ENCODE data around the gene ADARB2.
"Not testable (repeated sequence)": the region's sequence is repeated elsewhere in the genome, so short reads cannot be mapped to it uniquely, and the experiment has no call there.

ADARB2 gene

DNA sequence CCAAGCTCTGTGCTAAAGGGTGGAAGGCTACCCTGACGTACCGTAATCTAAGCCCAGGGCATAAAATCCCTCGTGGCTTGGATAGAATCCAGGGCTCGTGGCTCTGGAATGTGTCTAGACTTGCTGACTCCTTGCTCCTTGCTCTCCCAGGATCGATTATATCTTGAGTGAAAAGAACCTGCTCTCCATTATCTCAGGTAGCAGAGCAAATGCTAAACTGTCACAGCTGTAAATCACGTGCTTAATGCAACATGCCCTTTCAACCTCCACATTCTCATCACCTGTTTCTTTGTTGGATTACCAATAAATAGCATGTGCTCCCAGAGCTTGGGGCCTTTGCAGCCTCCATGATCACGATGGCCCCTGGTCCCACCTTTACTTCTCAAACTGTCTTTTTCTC lies 323.0 kb downstream of the ADARB2 start:
- FAIRE-seq; DNase-seq (ENCODE audit: low spot score): not testable (repeated sequence)

DNA sequence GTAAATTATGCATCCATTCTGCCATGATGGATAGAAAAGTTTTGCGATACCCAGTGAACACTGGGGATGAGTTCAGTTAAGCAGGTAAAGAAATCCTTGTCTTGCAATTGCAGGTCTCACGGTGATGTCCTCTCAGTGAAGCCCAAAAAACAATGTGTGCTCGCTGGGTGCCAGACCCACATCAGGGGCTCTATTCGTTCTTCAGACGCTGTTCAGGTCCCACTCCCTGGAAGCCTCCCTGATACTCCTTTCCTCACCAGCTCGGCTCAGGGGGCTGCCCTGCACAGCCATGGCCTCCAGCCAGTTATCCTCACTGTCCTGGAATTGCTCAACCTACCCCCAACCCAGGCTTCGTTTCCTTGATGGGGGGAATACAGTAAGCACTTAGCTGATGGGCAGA lies 323.5 kb downstream of the ADARB2 start:
- DNase-seq (ENCODE audit: low spot score) (no peak), FAIRE-seq (no peak)

DNA sequence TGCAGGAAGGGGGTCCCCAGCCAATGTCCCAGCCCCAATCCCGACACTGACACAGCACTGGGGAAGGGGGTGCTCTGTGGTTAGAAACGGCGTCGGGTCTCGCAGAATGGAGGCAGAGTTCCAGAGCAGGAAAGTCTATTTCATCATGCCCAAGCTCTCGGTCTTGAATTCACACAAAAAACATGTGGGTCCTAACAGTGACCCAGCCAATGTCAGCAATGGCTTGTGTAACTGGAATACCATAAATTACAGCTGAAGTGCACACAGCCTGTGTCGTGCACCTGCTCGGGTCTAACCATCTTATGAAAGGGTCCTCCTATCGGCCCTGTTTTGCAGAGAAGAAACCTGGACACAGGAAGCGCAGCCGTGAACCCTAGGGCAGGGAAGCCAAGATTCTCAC lies 324.1 kb downstream of the ADARB2 start:
- FAIRE-seq = no peak
- DNase-seq (ENCODE audit: low spot score) = no peak

DNA sequence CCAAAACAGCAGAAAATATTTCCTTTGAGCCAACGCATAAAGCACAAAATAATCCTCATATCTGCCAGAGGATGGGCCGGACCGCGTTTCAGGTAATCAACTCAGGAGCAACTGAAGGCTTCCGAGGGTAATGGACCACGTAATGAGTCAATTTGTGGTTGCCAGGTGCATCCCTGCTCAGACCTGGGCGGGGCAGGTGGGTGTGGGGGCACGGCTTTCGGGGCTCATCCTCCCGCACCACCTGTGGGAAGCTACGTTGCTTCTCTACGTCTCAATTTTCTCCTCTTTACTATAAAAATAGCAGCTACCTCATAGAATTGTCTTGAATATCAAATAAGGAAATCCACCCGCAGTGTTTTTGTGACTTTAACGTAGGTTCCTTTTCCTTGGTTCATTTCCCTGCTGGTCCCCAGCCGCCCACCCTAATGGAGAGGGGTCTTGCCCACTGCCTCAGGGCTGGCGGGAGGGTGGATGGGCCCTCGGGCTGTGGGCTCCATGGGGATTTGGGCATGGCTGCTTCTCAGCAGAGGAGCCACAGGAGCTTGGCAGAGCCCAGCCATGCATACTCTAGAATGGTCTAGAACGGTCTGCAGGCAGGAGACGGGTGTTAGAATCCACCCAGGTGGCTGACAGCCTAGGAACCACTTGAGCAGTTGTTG lies 324.7 kb downstream of the ADARB2 start:
- FAIRE-seq (no peak), DNase-seq (ENCODE audit: low spot score) (no peak)

DNA sequence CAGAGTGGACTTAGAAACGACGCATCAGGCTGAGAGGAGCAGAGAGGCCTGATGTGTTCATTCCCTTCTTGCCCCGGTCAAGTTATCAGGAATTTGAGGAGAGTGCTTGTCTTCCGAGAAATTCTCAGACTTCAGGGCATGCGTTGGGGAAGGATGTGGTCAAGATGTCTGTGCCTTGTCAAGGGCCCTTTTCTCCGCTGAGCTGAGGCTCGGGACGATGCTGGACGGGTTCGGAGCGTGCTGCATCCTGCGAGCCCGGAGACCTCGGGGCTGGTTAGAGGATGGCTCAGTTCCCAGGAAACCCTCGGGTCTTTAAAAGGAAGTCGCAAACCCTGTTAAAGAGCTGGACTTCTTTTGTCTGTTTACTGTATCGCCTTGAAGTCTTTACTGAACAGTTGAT lies 325.4 kb downstream of the ADARB2 start:
- no peak for FAIRE-seq

DNA sequence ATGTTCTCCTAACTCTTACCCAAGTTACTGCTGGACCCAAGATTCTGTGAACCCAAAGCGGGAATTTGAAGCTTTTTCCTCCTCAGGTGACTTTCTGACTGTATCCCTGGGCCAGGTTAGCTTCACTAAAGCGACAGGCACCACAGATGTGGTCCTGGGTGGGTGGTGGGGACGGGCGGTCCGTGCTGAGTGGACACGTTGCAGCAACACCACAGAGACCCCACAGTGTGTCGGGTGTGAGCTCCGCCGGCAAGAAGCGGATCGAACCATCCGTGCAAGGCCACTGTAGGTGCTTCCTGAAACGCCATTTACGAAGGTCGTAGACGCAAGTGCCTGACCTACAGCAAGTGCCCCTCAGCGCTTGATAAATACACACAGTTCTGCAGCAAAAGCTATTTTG lies 325.9 kb downstream of the ADARB2 start:
- no peak for FAIRE-seq
- DNase-seq (ENCODE audit: low spot score) = no peak

More for the DNA sequence above, 325.4 kb downstream of the ADARB2 start:
- DNase-seq (ENCODE audit: low spot score) = no peak

DNA sequence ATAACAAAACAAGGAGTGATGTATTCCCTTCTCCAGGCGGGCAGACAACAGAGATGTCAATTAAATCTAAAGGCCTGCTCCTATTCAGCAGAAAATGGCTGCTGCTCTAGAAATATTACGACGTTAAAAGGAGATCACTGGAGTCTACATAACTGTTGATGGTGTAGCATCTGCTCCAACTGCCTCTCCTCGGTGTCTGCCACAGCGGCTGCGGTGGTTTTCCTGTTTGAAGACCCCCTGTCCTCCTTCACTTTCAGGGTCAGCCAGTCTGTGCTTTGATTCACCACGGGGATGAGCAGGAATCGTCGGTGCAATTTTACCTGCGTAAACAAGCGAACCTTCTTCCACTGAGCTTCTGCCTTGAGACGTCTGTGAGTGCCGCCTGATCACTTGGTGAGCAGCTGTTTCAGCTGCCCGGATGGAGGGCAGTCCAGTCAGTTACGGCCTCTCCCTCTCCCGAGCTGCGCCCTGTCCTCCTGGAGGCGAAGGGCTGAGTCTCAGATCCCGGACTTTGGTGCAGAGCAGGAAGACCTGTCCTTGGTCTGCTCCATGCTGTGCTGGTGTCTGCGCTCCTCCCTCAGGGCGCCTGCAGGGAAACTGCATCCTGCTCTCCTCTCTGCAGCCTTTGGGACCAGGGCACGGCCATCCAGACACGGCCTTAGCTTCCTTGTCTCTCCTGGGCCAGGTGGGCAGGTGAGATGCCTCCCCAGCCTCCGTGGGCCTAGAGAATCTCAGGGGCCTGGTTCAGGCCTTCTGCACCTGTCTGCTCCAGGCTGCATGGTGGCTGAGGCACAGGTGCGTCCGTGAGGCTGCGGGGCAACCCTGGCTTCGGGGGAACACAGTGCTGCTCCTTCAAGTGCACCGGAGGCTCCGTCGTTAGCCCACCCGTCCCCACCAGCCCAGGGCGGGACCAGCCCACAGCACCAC lies 326.6 kb downstream of the ADARB2 start:
- DNase-seq (ENCODE audit: low spot score) (no peak), FAIRE-seq (no peak)

DNA sequence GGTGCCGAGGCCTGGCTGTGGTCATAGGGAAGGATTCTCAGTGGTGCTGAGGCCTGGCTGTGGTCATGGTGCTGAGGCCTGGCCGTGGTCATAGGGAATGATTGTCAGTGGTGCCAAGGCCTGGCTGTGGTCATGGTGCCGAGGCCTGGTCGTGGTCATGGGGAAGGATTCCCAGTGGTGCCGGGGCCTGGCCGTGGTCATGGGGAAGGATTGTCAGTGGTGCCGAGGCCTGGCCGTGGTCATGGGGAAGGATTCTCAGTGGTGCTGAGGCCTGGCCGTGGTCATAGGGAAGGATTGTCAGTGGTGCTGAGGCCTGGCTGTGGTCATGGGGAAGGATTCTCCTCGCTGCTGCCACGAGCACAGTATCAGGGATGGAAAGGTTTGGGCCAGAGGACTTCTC lies 327.3 kb downstream of the ADARB2 start:
- DNase-seq (ENCODE audit: low spot score) (no peak), FAIRE-seq (no peak)

DNA sequence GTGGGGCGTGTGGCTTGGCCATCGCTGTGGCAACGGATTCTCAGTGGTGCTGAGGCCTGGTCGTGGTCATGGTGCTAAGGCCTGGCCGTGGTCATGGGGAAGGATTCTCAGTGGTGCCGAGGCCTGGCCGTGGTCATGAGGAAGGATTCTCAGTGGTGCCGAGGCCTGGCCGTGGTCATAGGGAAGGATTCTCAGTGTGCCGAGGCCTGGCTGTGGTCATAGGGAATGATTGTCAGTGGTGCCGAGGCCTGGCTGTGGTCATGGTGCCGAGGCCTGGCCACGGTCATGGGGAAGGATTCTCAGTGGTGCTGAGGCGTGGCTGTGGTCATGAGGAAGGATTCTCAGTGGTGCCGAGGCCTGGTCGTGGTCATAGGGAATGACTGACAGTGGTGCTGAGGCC lies 327.9 kb downstream of the ADARB2 start:
- DNase-seq (ENCODE audit: low spot score) = no peak

DNA sequence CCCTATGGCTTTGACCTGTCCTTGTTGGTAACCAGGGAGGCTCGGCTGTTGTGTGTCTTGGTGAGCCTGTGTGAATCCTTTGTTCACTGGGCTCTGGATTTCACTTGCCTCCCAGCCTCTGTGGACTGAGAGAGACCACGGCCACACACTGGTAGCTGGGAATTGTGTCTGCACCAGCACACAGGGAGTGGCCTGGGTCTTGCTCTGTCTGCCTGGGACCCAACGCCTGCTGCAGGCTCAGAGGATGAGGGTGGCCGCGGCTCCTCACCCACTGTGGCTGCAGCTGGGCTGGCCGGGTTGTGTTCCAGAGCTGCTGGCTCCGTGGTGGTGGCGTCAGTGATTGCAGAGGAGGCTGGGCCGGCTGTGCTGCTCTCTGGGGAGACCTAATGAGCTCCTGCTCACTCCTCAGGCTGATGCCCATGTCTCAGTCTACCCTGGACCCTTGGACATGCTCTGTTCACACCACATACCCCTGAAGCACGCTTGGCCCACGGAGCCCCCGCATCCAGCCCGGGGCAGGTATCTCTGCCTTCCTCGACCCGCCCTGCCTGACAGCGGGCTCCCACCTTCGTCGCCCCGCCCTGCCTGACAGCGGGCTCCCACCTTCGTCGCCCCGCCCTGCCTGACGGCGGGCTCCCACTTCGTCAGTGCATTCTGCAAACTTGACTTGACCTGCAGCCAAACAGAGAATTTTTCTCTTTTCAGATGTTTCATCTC lies 328.5 kb downstream of the ADARB2 start:
- FAIRE-seq (no peak), DNase-seq (ENCODE audit: low spot score) (no peak)

More for the DNA sequence above, 327.9 kb downstream of the ADARB2 start:
- no peak for FAIRE-seq

DNA sequence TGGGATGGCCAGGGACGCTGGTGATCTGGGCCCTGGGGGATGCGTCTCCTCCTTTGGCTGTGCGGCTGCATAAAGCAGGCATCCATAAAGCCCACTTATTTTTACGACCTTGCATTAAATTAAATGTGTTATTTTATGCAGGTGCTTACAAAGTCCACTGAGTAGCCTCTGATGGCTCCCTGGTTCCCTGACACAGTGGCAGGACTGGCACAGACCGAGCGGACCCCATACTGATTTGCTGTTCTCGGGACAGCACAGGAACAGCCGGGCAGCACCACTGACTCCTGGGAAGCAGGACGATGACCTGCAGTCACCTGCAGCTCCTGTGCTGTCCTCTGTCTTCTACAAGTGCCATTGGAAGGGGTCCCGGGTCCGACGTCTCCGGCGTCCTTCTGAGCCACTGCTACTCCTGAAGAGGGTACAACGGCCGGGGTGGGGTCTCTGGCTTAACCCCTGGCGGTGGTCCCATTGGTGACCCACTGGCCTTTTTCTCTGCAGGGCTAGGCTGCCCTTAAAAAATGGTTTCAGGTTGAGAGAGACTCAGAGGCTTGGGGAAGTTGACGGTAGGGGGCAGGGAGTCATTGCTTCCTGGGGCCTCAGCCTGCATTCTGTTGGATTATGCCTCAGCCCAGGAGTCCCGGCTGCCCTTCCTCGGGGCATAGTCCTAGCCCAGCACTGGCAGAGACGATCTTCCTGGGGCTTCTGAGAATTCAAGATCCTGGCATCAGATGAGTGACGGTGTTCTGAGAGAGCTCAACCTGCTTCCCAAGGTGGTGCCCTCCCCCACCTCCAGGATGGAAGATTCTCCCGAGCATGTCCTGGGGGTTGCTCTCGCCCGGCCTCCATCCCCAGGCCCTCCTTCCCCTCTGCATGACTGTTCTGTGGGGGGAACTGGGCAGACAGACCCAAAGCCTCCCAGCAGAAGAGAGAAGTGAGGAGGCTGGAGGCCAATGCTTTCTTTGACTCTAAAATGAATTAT lies 330.1 kb downstream of the ADARB2 start:
- FAIRE-seq (no peak), DNase-seq (ENCODE audit: low spot score) (no peak)

DNA sequence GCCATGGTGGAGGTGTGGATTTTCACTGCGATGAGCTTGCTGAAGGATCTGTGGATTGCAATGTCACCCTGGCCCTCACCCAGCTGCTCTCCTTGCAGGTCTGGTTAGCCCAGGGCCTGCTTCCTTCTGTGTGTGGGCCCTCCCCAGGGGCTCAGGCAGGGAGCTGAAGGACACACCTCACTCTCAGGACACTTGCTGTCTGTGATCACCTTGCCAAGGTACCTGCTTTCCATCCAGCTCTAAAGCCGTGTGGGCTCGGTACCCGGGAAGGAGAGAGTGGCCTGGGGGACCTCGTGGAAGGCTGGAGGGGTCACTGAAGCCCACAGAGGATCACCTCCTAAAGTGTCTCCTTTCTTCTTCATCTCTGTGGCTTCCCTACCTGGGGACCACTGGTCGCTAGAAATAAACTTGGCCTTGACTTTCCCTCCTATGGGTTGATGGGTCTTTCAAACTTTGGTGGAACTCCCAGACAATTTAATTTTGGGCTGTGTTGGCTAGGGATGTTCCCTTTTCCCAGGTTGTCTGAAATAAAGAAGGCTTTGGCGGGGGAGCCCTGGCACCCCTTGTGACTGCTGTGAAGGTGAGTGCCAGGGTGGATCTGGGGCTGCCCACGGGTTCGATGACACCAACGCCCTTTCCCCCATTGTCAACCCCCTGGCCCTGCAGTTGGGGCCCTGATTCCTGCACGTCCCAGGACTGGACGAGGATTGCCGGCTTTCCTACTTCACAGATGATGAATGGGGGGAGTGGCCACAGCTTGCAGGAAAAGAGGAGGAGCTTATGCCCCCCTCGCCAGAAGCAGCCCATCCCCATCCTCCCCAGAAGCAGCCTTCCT lies 331.0 kb downstream of the ADARB2 start:
- no peak for DNase-seq (ENCODE audit: low spot score)
- no peak for FAIRE-seq

DNA sequence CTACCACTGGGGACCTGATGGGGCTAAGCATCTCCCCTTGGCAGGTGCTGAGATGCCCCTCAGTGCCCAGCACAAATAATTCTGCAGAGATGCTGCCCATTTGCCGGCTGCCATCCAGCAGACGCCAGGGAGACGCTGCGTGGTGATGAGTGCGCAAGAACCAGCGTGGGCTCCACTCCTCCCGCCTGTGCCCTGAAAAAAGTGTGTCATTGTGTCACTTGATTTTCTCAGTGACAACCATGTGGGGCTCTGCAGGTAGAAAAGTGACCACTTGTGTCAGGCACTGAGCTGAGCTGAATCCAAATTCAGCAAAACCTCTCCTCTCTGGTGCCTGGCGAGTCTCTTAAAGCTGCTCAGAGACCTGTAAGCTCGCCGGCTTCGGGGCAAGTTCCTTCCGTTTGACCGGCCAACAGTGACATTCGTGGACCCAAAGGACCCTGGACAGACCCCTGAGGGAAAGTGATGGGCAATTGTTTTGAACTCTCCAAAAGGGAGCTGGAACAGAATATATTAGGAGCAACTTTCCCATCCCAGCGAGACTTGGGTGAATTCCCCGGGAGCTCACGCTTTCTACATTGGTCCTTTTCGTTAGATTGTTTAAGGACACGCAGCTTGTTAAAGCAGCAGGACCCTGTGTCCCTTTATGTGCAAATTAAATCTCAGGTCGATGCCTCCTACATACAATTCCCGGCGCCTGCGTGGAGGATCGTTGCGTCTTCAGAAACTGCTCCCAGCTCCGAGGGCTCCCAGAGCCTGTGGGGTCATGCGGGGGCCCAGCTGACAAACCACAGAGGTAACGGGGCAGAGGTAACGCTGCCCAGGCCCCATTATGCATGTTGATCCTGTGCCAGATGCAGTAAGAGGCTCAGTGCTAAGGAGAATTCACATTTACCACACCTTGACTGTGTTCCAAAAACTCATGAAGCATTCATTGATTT lies 332.7 kb downstream of the ADARB2 start:
- DNase-seq (ENCODE audit: low spot score) = no peak
- no peak for FAIRE-seq

DNA sequence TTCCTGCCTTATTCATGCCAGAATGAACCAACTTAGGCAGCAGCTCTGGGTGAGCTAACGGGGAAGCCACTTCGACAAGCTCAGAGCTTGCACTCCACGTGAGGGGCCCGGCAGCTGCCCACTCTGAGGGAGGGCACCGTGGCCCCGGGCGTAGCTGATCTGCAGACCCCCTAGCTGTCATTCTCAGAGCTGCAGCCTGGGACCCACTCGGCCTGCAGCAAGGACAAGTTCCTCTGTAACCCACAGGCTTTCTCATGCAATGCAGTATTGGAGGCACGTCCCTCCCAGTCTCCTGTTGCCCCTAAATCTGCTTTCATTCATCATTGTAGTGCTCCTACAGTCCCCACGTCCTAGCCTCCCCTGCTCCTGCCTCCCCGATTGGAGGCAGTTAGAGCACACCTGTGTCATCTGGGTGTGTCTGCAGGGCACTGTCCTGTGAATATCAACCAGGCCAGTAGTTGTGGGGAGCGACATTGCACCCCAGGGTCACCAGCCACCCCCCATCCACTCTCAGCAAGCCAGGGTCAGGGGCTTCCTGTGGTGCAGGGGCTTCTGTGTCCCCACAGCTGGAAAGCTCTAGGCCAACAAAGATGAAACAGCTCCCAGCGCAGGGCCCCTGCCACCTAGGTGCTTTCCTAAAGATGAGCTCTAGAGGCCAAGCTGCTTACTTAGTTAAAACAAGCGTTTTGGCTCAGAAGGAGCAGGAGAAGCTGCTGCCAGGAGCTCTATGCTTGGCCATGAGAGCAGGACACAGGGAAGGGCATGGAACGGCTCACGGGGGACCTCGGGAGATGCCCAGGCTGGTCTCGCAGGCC lies 333.6 kb downstream of the ADARB2 start:
- DNase-seq (ENCODE audit: low spot score) (no peak), FAIRE-seq (no peak)

DNA sequence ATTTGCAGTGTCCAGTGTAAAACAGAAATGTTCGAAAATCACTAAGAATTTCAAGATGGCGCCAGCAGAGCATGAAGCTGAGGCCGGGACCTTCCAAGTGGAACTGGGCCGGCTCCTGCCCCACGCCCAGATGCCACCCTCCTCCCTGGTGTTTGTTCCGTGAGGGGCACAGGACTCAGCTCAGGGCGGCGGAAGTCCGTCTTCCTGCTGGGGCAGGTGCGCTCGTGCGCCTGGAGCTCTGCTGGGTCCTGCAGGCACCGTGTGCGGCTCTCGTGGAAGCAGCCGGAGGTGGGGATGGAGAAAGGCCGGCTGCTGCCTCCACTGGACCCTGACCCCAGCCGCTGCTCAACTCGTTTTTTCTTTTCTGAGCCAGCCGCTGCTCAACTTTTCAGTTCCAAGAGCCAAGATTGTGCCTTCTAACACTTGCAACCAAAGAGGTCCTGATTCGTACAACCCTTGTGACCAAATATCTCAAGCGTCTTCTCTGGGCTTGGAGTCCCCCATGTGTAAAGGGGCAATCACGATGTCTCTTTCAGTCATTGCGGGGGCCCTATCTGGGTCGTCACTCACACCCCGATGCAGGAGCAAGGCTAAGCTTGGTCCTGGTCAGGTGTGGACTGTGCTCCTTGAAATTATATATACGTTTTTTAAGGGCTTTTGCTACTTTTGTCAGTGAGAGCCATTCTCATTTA lies 334.4 kb downstream of the ADARB2 start:
- no peak for FAIRE-seq
- DNase-seq (ENCODE audit: low spot score) = no peak

DNA sequence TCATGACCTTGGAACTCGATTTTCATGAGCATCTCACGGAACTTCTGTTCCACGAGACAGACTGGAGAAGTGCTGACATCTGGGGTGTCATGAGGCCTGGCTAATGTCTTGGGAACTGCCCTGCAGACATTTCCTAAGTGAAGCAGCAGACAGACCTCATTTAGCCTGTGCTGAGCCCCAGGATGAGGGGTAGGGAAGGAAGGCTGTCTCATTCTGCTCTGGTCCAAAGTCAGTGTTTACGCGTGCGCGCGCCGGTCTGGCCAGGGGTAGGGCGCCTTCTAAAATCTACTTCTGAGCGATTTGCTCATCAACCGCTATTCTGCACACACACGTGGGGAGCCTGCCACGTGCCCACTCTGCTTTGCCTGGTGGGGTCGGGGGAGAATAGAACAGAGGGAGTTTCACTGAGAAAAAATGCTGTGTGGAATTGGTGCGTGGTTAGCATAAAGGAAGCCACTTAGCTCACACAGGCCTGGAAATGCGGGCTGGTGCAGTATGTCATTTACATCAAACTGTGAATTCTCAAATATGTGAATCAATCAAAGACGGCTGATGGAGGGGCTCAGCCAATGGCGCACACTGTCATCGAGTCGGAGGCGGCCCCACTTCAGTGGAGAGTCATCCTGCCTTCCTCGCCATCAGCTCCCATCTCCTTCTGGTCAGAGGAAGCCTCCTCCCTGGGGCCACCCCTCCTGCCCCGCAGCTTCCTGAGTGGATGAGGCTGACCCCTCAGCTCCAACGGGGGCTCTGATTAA lies 335.1 kb downstream of the ADARB2 start:
- no peak for FAIRE-seq
- no peak for DNase-seq (ENCODE audit: low spot score)

Data from RCC 7860 (cell line).